SK-N-MC (cell line): ENCODE data around the gene BRD3OS.
"Not testable (repeated sequence)": the region's sequence is repeated elsewhere in the genome, so short reads cannot be mapped to it uniquely, and the experiment has no call there.

ENCODE experiments used
- DNase-seq: peaks from one replicate; pipeline ENCODE4 v3.0.0-alpha.2; 2011; ENCODE audit warnings: low read depth, low spot score
- H3K27ac ChIP-seq: fragments of 200-600 bp; sonication (generic); 2 replicates; pipeline ENCODE4 v1.5.1; 2016; ENCODE audit warnings: mixed run types
- H3K36me3 ChIP-seq: fragments of 200-600 bp; sonication (generic); 2 replicates; pipeline ENCODE4 v1.6.1; 2017; ENCODE audit warnings: antibody characterized with exemption, low read length, mixed read lengths; ENCODE audit not compliant: insufficient read depth
- H3K4me3 ChIP-seq: fragments of 200-600 bp; sonication (generic); 2 replicates; pipeline ENCODE4 v1.5.1; 2016
- H3K9ac ChIP-seq: fragments of 200-600 bp; sonication (generic); 2 replicates; pipeline ENCODE4 v1.8.0; 2017; ENCODE audit warnings: mixed run types, mixed read lengths; ENCODE audit not compliant: insufficient read length
- H3K9me3 ChIP-seq: fragments of 200-600 bp; sonication (generic); 2 replicates; pipeline ENCODE4 v1.6.1; 2017; ENCODE audit warnings: low read depth, mild to moderate bottlenecking, antibody characterized with exemption, low read length, moderate library complexity, mixed read lengths
- EZH2 ChIP-seq: fragments of 200-600 bp; sonication (generic); IDR thresholded peaks from one replicate; pipeline ENCODE4 v1.6.1; 2017; ENCODE audit warnings: antibody characterized with exemption
- FOXP2 ChIP-seq: optimal IDR thresholded peaks from 2 replicates; pipeline ENCODE3; 2011; ENCODE audit warnings: mild to moderate bottlenecking, moderate library complexity; ENCODE audit not compliant: insufficient read depth; ENCODE audit errors: extremely low read length, control extremely low read depth
- POLR2AphosphoS5 ChIP-seq: IDR thresholded peaks from 2 replicates; pipeline ENCODE4 v1.6.1; 2012; ENCODE audit warnings: mild to moderate bottlenecking, low read depth, low read length, borderline replicate concordance

BRD3OS gene

GRCh38 chr9:134069480-134070399 lies 44.5 kb downstream of the BRD3OS start:
- no peak overlapping the region for H3K9ac ChIP-seq
- no peak overlapping the region for H3K4me3 ChIP-seq
- no peak overlapping the region for H3K27ac ChIP-seq
- no peaks in the 10 kb centered on the region for H3K36me3 ChIP-seq
- no peak for DNase-seq
- no peak for TF ChIP-seq EZH2
- no peak for TF ChIP-seq FOXP2
- TF ChIP-seq POLR2AphosphoS5 = no peak
- H3K9me3 ChIP-seq = no peaks in the 10 kb centered on the region

DNA sequence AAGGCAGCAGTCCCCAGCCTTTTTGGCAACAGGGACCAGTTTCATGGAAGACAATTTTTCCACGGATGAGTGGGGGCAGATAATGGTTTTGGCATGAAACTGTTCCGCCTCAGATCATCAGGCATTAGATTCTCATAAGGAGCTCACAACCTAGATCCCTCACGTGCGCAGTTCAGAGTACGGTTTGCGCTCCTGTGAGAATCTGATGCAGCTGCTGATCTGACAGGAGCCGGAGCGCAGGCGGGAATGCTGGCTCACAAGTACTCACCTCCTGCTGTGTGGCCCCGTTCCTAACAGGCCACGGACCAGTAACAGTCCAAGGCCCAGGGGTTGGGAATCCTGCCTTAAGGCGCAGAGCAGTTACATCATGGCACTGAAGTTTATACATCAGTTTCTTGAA lies 45.9 kb downstream of the BRD3OS start:
- H3K4me3 ChIP-seq = no peak overlapping the region
- DNase-seq = no peak
- H3K27ac ChIP-seq = no peak overlapping the region
- H3K9me3 ChIP-seq = no peaks in the 10 kb centered on the region
- H3K9ac ChIP-seq = no peak overlapping the region
- TF ChIP-seq FOXP2 (no peak), POLR2AphosphoS5 (no peak), EZH2 (no peak)
- H3K36me3 ChIP-seq = no peaks in the 10 kb centered on the region

DNA sequence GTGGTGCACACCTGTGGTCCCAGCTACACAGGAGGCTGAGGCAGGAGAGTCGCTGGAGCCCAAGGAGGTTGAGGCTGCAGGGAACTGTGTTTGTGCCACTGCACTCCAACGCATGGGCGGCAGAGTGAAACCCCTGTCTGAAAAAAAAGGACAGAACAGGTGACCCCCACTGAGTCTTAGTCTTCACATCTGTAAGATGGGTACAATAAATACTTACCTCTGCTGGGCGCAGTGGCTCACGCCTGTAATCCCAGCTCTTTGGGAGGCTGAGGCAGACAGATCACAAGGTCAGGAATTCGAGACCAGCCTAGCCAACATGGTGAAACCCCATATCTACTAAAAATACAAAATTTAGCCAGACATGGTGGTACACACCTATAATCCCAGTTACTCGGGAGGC lies 47.4 kb downstream of the BRD3OS start:
- not testable (repeated sequence) for H3K9me3 ChIP-seq, H3K36me3 ChIP-seq, H3K27ac ChIP-seq, H3K4me3 ChIP-seq, H3K9ac ChIP-seq, DNase-seq

GRCh38 chr9:134073500-134073899 lies 48.2 kb downstream of the BRD3OS start:
- Histone ChIP-seq H3K9me3 (no peaks in the 10 kb centered on the region), H3K36me3 (no peaks in the 10 kb centered on the region), H3K9ac (no peak overlapping the region), H3K4me3 (no peak overlapping the region), H3K27ac (no peak overlapping the region)
- no peak for TF ChIP-seq POLR2AphosphoS5
- TF ChIP-seq FOXP2 = no peak
- TF ChIP-seq EZH2 = no peak
- no peak for DNase-seq

- not testable (repeated sequence) for H3K4me3 ChIP-seq, DNase-seq, H3K9me3 ChIP-seq, H3K27ac ChIP-seq, H3K36me3 ChIP-seq, H3K9ac ChIP-seq
These were observed 50.4 kb downstream of the BRD3OS start for GRCh38 chr9:134075689-134076088.

DNA sequence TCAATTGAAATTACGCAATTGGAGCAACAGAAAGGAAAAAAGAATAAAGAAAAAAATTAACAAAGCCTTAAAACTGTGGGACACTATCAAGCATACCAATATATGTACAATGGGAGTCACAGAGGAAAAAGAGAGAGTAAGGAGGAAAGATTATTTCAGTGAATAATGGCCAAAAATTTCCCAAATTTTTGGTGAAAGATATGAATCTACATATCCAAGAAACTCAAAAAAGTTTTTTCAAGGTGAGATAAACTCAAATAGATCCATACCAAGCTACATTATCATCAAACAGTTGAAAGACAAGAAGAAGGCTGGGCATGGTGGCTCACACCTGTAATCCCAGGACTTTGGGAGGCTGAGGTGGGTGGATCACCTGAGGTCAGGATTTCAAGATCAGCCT lies 51.4 kb downstream of the BRD3OS start:
- Histone ChIP-seq H3K4me3 (no peak overlapping the region), H3K9ac (no peak overlapping the region), H3K9me3 (no peaks in the 10 kb centered on the region), H3K27ac (no peak overlapping the region), H3K36me3 (no peaks in the 10 kb centered on the region)
- TF ChIP-seq EZH2 = no peak
- TF ChIP-seq FOXP2 = no peak
- TF ChIP-seq POLR2AphosphoS5 = no peak
- no peak for DNase-seq
